Stimulated activated CD4-positive, alpha-beta T cell treated with anti-CD3 and anti-CD28 coated beads, Interleukin-12 subunit alpha, Interleukin-12 subunit beta, amount 100 ng/mL, for 48 hours (primary cell): ENCODE data around the gene BLOC1S4.
"Not testable (repeated sequence)": the region's sequence is repeated elsewhere in the genome, so short reads cannot be mapped to it uniquely, and the experiment has no call there.

Experiments
- DNase-seq, 3 donors: peaks; one replicate each; pipeline ENCODE4 v3.0.0-alpha.2; 2020; ENCODE audit warnings: low read depth in 2 of 3, low spot score in 1 of 3

Gene BLOC1S4

DNA sequence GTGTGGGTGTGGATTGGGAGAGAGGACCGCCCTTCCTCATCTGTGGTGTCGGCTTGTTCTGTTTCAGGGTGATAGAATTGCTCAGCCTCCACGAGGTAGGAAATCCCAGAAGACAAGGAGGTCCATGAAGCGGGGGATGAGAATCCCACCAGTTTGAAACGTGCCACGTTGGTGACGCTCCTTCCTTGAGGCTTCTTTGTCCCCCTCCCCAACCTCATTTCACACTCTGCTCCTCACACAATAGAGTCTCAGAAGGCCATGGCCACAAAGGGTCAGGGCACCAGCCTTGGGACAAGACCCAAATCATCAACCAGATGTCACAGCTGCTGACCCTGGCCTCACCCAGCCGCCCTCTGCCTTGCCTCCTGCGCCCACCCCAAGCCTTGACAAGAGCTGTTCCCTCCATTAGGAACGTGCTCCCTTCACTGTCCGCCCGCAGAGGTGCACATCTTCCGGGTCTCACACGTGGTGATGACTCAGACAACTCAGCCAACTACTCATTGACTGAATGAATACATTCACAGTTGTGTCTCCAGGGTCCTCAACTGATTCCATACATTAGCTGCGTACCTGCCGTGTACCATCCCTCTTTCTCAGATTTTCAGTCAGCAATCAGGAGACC is 18.3 kb downstream of the BLOC1S4 start:
- DNase-seq: no peak

DNA sequence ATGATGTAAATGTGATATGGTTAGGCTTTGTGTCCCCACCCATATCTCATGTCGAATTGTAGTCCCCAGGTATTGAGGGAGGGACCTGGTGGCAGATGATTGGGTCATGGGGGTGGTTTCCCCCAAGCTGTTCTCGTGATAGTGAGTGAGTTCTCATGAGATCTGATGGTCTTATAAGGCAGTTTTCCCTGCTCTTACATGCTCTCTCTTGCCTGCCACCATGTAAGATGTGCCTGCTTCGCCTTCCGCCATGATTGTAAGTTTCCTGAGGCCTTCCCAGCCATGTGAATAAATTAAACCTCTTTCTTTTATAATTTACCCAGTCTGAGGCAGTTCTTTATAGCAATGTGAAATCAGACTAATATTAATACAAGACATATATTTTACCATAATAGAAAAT is 23.9 kb downstream of the BLOC1S4 start:
- DNase-seq: no peak

- no peak for DNase-seq
These were observed 24.4 kb downstream of the BLOC1S4 start for GRCh38 chr4:6740347-6740746.

- DNase-seq: no peak
These were observed 26.5 kb downstream of the BLOC1S4 start for GRCh38 chr4:6742507-6742906.

DNA sequence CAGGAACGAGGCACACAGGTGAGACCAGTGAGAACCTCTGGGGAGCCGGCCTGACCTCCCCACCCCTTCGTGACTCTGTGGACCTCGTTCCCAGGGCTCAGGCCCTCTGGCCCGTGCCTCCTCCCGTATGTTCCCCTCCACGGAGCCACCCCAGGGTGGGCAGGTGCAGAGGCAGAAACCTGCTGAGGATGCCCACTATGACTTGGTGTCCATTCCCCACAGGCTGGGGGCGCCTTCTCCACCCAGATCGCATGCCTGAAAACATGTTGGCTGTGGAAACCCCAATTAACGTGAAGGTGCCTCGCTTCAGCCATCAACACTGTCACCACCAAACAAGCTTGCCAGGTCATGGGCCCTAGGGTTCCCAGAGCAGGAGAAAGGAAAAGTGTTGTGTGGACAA is 27.0 kb downstream of the BLOC1S4 start:
- DNase-seq: no peak

GRCh38 chr4:6746721-6747293 is 30.8 kb downstream of the BLOC1S4 start:
- DNase-seq: no peak

GRCh38 chr4:6747294-6748051 is 31.5 kb downstream of the BLOC1S4 start:
- no peak for DNase-seq

GRCh38 chr4:6748286-6748685 is 32.3 kb downstream of the BLOC1S4 start:
- no peak for DNase-seq

DNA sequence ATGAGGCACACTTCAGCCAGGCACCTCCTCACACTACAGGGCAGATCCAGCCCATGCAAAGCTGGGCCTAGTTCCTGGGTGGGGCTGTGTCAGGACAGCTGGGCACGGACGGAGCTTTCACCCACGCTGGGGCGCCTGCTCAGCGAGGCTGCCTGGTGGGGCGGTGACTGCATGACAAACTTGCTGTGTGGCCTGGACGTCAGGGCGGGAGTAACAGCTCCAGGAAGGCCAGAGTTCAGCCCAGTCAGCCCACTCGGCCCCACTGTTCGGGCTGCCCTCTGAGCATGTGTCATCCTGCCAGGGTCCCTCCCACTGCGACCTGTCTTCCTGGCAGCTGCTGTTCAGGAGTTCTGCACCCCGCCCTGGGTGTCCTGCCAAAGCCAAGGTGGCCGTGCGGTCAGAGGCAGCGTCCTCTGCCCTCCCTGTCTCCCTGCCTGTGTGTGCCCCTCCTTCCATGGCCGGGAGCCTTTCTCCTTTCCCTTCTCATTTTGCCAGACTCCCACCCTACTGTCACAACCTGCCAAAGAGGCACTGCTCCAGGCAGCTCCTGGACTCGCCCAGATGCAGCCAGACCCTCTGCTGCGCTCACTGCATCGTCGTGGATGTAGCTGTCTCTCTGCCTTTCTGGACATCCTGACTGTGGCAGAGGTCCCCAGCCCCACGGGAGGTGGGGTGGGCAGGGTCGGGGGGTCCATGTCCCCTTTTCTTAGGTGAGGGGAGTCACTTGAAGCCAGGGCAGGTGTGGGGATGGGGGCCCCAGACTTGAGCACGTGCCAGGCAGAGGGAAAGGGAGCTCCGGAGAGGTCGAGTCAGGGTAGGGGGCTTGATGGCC is 33.6 kb downstream of the BLOC1S4 start:
- DNase-seq: no peak

DNA sequence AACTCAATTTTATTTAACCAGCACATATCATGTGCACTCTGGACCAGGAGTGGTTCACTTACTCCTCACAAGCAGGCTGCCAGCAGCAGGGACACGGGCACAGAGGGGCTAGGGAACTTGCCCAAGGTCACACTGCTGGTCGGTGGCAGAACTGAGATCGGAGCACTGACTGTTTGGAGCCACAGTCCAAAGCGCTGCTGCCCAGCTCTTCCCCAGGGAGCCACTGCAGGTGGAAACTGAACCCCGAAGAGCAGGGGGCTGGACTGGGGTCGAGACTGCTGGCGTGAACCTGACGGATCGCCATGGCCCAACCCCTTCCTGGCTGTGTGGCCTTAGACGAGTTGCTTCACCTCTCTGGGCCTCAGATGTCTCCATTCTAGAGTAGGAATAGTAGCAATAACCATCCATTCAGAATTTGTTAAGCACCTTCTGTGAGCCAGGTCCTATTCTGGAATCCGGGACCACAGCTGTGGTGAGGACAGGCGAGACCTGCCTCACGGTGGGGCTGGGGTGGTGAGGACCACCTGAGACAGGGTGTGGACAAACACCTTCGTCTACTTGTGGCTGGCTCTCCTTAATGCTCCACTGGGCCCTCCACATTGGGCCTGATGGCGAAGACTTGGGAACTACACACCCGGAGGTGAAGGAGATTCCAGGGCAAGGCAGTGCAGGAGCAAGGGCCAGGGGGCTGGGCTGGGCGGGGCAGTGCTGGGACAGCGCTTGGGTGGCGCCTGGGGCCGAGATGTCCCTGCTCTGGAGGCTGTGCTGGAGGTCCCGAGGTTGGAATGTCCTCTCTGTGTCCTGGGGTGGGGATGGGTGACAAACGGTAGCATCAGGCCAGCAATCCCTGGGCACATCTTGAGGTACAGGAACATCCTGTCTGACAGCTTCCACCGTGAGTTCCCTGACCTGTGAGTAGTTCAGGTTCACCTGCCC is 34.6 kb downstream of the BLOC1S4 start:
- DNase-seq: no peak

- DNase-seq: no peak
These were observed 35.9 kb downstream of the BLOC1S4 start for GRCh38 chr4:6751611-6752485.

DNA sequence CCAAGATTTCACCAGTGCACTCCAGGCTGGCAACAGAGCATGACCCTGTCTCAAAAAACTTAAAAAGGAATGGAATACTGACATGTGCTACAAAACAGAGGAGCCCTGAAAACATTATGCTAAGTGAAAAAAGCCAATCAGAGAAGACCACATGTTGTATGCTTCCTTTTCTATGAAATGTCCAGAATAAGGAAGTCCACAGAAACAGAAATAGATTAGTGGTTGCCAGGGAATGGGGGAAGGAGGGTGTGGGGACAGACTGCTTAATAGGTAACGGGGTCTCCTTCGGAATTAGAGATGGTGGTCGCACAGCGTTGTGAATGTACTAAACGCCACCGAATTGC is 36.5 kb downstream of the BLOC1S4 start:
- no peak for DNase-seq

GRCh38 chr4:6753103-6753560 is 37.2 kb downstream of the BLOC1S4 start:
- no peak for DNase-seq

GRCh38 chr4:6753891-6754290 is 37.9 kb downstream of the BLOC1S4 start:
- no peak for DNase-seq

DNA sequence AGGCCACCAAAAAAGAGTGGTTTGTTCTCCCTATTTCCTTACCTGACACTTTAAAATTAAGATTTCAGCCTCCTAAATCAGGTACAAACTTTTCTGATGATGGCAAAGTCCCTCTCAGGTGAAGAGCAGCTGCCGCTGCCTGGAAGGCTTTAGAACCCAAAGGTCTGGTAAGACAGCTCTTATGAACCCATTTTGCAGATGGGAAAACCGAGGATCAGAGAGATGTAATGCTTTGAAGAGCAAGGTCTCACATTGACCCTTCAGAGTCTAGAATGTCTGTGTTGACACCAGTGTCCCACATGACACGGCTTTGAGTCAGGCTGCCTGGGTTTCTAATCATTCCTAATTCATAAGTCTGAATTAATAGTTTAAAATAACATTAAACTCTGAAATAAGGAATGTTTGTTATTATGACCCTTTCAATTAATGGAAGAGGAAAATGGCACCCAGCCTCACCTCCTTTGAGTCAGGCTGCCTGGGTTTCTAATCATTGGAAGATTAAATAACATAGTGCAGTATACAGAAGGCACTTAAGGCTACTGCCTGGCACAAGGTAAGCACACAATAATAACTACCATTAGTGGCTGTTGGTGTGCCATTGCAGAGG is 38.6 kb downstream of the BLOC1S4 start:
- no peak for DNase-seq

DNA sequence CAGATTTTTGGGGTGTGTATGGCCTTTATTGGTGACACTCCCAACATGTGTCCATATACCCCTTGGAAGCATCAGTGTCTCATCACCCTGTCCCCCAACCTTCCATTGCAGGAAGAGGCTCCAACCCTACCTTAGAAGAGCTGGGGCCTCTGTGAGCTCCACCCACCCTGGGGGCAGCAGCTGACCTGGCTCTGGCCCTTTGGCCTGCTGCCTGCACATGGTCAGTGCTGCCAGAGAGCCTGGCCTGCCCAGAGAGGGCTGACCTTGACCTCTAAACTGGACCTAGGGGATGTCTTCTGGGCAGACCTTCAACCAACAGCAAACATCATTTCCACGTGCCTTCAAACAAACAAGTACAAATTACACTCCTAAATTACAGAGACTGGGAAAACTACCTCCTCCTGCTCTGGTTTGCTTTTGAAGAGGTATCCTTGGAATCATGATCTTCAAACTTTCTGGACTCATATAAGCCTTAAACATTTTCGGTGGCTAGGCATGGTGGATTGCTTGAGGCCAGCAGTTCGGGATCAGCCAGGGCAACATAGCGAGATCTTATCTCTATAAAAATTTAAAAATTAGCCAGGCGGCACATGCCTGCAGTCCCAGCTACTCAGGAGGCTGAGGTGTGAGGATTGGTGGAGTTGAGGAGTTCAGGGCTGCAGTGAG is 39.2 kb downstream of the BLOC1S4 start:
- no peak for DNase-seq

- DNase-seq: not testable (repeated sequence)
These were observed 40.4 kb downstream of the BLOC1S4 start for GRCh38 chr4:6756345-6756744.

DNA sequence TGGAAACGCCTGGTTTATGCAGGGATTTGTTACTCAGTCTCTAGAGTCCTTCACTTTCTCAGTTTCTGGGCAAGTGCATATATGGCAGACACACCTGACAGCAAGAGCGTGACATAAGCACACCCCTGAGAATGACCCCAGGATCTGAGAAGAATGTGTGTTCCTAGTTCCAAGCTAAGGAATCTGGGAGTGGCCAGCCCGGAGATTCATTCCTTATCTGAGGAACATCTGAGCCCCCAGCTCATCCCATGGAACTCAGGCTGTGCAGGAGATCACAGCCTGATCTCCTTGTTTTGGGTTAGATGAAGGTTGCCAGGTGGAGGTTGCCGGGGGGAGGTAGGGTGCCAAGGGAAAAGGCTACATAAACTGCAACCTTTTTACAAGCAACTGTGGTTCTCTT is 42.8 kb downstream of the BLOC1S4 start:
- no peak for DNase-seq

GRCh38 chr4:6760865-6761264 is 44.9 kb downstream of the BLOC1S4 start:
- DNase-seq: no peak
